ENCODE results near the gene FDXACB1.
A peak's percentile ranks its signal among the peaks of the same experiment; 100 is the strongest.

DNA sequence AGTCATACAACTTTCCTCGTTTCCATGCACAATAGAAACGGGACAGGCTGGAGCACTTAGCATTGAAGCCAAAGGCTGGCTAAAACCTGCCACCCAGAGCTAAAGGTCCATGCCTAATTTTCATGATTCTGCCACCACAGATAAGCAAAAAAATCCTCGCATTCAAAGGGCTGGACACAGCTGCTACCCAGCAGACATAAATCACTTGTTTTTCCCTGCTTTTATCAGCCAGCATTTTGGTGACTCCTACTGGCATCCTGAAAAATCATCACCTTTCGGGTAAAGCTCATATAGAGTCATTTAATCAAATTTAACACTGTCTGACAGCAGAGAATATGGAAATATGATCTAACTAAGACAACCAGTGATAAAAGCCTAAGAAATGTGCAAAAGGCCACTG is 45.4 kb downstream of the FDXACB1 start:
- TF ChIP-seq, protein P1, sequence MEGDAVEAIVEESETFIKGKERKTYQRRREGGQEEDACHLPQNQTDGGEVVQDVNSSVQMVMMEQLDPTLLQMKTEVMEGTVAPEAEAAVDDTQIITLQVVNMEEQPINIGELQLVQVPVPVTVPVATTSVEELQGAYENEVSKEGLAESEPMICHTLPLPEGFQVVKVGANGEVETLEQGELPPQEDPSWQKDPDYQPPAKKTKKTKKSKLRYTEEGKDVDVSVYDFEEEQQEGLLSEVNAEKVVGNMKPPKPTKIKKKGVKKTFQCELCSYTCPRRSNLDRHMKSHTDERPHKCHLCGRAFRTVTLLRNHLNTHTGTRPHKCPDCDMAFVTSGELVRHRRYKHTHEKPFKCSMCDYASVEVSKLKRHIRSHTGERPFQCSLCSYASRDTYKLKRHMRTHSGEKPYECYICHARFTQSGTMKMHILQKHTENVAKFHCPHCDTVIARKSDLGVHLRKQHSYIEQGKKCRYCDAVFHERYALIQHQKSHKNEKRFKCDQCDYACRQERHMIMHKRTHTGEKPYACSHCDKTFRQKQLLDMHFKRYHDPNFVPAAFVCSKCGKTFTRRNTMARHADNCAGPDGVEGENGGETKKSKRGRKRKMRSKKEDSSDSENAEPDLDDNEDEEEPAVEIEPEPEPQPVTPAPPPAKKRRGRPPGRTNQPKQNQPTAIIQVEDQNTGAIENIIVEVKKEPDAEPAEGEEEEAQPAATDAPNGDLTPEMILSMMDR (IDR thresholded peaks at IDR 0.05): peak in 1 of 7 experiments; percentile 14
- TF ChIP-seq POLR2A (IDR thresholded peaks at IDR 0.05): no peak
